Caco-2 (cell line): ENCODE measurements around the gene MFSD6. TPM values are rescaled to one million over a fixed set of nuclear protein-coding genes. Genes with fewer than 3 reads are reported as not detected.

Source experiments
- BruUV-seq: library from RNA; stranded (reverse); fragments of 400-500 nt; replicated peaks from 2 replicates; lab custom pipeline; 2021; lab: Mats Ljungman, UMichigan
- CTCF ChIA-PET: fragments of 300-600 bp; sonication (Branson Sonifier 250); formaldehyde crosslinking; loops from one replicate; lab custom pipeline; 2022; ENCODE audit warnings: antibody characterized with exemption; lab: Charles Lee
- POLR2A ChIA-PET: fragments of 300-600 bp; sonication (Branson Sonifier 250); formaldehyde crosslinking; loops from one replicate; lab custom pipeline; 2022; ENCODE audit warnings: antibody characterized with exemption; lab: Charles Lee
- DNase-seq, 2 experiments: peaks; one replicate each; pipeline versions ENCODE4 v3.0.0 to v3.0.0-alpha.2; 2020 to 2022
- H3K27me3 ChIP-seq: replicated peaks from 2 replicates; pipeline ENCODE4 v1.6.0; 2011; ENCODE audit warnings: low read length; ENCODE audit not compliant: control insufficient read depth, insufficient read depth
- H3K36me3 ChIP-seq: 2 replicates; pipeline ENCODE4 v1.5.1; 2011; ENCODE audit warnings: low read length; ENCODE audit not compliant: control insufficient read depth, insufficient read depth
- H3K4me1 ChIP-seq: fragments of 250-450 bp; sonication (Bioruptor Pico); 2 replicates; pipeline ENCODE4 v1.5.1; 2020; ENCODE audit warnings: mild to moderate bottlenecking
- H3K4me3 ChIP-seq: 2 replicates; pipeline ENCODE4 v1.5.1; 2011; ENCODE audit warnings: low read depth, mild to moderate bottlenecking, control low read depth, low read length
- H3K9me3 ChIP-seq: fragments of 250-450 bp; sonication (Bioruptor Pico); 2 replicates; pipeline ENCODE4 v1.5.1; 2020; ENCODE audit warnings: mild to moderate bottlenecking, moderate library complexity
- H3K27ac Mint-ChIP-seq: one replicate; pipeline ENCODE4 v1.8.0; 2022; ENCODE audit warnings: mixed read lengths; ENCODE audit not compliant: unreplicated experiment
- H3K27me3 Mint-ChIP-seq: one replicate; pipeline ENCODE4 v1.8.0; 2022; ENCODE audit warnings: mixed read lengths; ENCODE audit not compliant: insufficient read depth, unreplicated experiment
- H3K36me3 Mint-ChIP-seq: one replicate; pipeline ENCODE4 v1.8.0; 2022; ENCODE audit warnings: mild to moderate bottlenecking, mixed read lengths; ENCODE audit not compliant: insufficient read depth, unreplicated experiment
- H3K4me1 Mint-ChIP-seq: one replicate; pipeline ENCODE4 v1.8.0; 2022; ENCODE audit warnings: low read depth, mixed read lengths; ENCODE audit not compliant: unreplicated experiment
- H3K4me3 Mint-ChIP-seq: one replicate; pipeline ENCODE4 v1.8.0; 2022; ENCODE audit warnings: mild to moderate bottlenecking, moderate library complexity, mixed read lengths; ENCODE audit not compliant: unreplicated experiment
- H3K9me3 Mint-ChIP-seq: one replicate; pipeline ENCODE4 v1.8.0; 2022; ENCODE audit warnings: mixed read lengths; ENCODE audit not compliant: unreplicated experiment
- intact Hi-C: fragments of 100-400 bp; cut with micrococcal nuclease; formaldehyde crosslinking; loops from one replicate; pipeline ENCODE4 v1.10.0; 2022; ENCODE audit not compliant: unreplicated experiment
- total RNA-seq: library from RNA; stranded (reverse); gene quantifications from 2 replicates; pipeline ENCODE4 v1.2.3, GENCODE V29; 2022
- TF ChIP-seq, protein P1 (sequence below), 2 experiments: fragments of 200-600 bp in 1 of 2; IDR thresholded peaks; 1 replicate in 1 of 2; 2 replicates in 1 of 2; pipeline versions ENCODE4 v1.5.1 to v1.8.0; 2011 to 2022; ENCODE audit warnings: antibody characterized with exemption in 1 of 2, control low read depth in 1 of 2, inconsistent platforms in 1 of 2, low read depth in 1 of 2, low read length in 1 of 2, mild to moderate bottlenecking in 1 of 2, moderate library complexity in 1 of 2; ENCODE audit not compliant: insufficient read depth in 1 of 2, severe bottlenecking in 1 of 2, unreplicated experiment in 1 of 2

MFSD6 gene
- total RNA-seq, 1 experiment from 2014 or later = 11.1 TPM

DNA sequence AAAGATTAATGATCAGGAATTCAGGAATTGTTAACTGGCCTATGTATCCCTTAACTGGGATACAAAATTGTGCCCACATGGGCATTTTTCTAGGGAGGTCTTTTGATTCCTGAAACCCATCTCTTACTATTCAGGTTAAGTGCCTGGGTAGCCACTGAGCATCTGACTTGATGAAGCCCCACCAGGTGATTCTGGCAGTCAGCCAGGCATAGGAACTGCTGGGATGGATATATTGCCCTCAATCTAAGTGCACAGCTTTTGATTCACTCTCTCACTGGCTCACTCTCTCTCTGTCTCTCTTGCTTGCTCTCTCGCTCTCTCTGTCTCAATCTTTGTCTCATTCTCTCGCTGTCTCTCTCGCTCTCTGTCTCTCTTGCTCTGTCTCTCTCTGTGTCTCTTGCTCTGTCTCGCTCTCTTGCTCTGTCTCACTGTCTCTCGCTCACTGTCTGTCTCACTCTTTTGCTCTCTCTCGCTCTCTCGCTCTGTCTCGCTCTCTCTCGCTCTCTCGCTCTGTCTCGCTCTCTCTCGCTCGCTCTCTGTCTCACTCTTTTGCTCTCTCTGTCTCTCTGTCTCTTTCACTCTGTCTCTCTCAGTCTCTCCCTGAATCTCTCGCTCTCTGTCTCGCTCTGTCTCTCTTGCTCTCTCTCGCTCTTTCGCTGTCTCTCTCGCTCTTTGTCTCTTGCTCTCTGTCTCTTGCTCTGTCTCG is 42.5 kb upstream of the MFSD6 start:
- CTCF ChIA-PET = no interaction called here
- H3K4me3 Mint-ChIP-seq = no peak overlapping the region

DNA sequence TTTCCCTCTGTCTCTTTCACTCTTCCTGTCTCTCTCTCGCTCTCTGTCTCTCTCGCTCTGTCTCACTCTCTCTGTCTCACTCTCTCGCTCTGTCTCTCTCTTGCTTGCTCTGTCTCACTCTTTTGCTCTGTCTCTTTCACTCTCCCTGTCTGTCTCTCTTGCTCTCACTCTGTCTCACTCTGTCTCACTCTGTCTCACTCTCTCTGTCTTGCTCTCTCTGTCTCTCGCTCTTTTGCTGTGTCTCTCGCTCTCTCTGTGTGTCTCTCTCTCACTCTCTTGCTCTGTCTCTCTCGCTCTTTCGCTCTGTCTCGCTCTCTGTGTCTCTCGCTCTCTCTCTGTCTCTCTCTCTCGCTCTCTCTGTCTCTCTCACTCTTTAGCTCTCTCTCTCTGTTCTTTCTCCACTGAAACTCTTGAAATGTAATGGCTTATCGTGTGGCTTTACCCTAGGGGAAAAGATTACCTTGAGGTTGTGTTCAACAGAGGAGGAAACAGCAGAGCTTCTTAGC is 41.9 kb upstream of the MFSD6 start:
- Mint-ChIP-seq H3K27me3 (no peaks in the 10 kb centered on the region), H3K4me1 (no peaks in the 10 kb centered on the region), H3K9me3 (no peaks in the 10 kb centered on the region), H3K27ac (no peak overlapping the region), H3K4me3 (no peak overlapping the region), H3K36me3 (no peaks in the 10 kb centered on the region)
- ChIA-PET CTCF (no interaction called here), POLR2A (no interaction called here)
- TF ChIP-seq, protein P1, sequence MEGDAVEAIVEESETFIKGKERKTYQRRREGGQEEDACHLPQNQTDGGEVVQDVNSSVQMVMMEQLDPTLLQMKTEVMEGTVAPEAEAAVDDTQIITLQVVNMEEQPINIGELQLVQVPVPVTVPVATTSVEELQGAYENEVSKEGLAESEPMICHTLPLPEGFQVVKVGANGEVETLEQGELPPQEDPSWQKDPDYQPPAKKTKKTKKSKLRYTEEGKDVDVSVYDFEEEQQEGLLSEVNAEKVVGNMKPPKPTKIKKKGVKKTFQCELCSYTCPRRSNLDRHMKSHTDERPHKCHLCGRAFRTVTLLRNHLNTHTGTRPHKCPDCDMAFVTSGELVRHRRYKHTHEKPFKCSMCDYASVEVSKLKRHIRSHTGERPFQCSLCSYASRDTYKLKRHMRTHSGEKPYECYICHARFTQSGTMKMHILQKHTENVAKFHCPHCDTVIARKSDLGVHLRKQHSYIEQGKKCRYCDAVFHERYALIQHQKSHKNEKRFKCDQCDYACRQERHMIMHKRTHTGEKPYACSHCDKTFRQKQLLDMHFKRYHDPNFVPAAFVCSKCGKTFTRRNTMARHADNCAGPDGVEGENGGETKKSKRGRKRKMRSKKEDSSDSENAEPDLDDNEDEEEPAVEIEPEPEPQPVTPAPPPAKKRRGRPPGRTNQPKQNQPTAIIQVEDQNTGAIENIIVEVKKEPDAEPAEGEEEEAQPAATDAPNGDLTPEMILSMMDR (IDR thresholded peaks at IDR 0.05; ENCODE audit: insufficient read depth in 1 of 2, low read depth in 1 of 2, low read length in 1 of 2, severe bottlenecking in 1 of 2, unreplicated experiment in 1 of 2) = no peak
- intact Hi-C loops = no loop called here
- Histone ChIP-seq H3K4me3 (no peak overlapping the region), H3K27me3 (no peaks in the 10 kb centered on the region), H3K36me3 (no peaks in the 10 kb centered on the region), H3K4me1 (no peaks in the 10 kb centered on the region), H3K9me3 (no peaks in the 10 kb centered on the region)
- no peak for DNase-seq
- BruUV-seq = no TSS peak

More for the DNA sequence above, 42.5 kb upstream of the MFSD6 start:
- H3K4me1 Mint-ChIP-seq = no peaks in the 10 kb centered on the region
- no peaks in the 10 kb centered on the region for H3K36me3 Mint-ChIP-seq
- BruUV-seq = no TSS peak
- H3K9me3 ChIP-seq = no peaks in the 10 kb centered on the region
- no peaks in the 10 kb centered on the region for H3K4me1 ChIP-seq
- no peak overlapping the region for H3K27ac Mint-ChIP-seq
- H3K9me3 Mint-ChIP-seq = no peaks in the 10 kb centered on the region
- DNase-seq = no peak
- intact Hi-C loops = no loop called here
- H3K36me3 ChIP-seq = no peaks in the 10 kb centered on the region
- H3K27me3 Mint-ChIP-seq = no peaks in the 10 kb centered on the region
- H3K27me3 ChIP-seq = no peaks in the 10 kb centered on the region
- POLR2A ChIA-PET = no interaction called here
- TF ChIP-seq, protein P1 (IDR thresholded peaks at IDR 0.05; ENCODE audit: insufficient read depth in 1 of 2, low read depth in 1 of 2, low read length in 1 of 2, severe bottlenecking in 1 of 2, unreplicated experiment in 1 of 2) = no peak
- no peak overlapping the region for H3K4me3 ChIP-seq

DNA sequence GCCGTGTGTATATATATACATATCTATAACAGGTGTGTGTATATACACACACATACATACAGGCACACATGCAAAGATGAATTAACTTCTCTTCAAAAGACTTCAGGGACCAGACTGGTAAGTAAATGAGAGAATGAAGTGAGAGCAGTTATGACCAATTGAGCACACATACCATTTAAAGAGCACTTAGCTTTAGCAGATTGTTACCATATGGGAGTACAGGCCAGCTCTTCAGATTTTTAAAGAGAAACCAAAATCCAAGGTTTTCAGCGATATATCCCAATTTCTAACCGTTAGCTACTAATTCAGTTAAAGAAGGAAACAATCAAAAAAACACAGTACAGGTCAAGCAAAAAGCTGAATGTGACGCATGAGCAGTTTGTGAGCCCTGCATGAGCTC is 41.1 kb upstream of the MFSD6 start:
- DNase-seq = no peak
- intact Hi-C loops = no loop called here
- Mint-ChIP-seq H3K4me1 (no peaks in the 10 kb centered on the region), H3K4me3 (no peak overlapping the region), H3K27me3 (no peaks in the 10 kb centered on the region), H3K9me3 (no peaks in the 10 kb centered on the region), H3K36me3 (no peaks in the 10 kb centered on the region), H3K27ac (no peak overlapping the region)
- no peaks in the 10 kb centered on the region for H3K27me3 ChIP-seq
- no TSS peak for BruUV-seq
- no peak overlapping the region for H3K4me3 ChIP-seq
- no peaks in the 10 kb centered on the region for H3K4me1 ChIP-seq
- POLR2A ChIA-PET = no interaction called here
- CTCF ChIA-PET = no interaction called here
- no peaks in the 10 kb centered on the region for H3K36me3 ChIP-seq
- H3K9me3 ChIP-seq = no peaks in the 10 kb centered on the region
- TF ChIP-seq, protein P1 (IDR thresholded peaks at IDR 0.05; ENCODE audit: insufficient read depth in 1 of 2, low read depth in 1 of 2, low read length in 1 of 2, severe bottlenecking in 1 of 2, unreplicated experiment in 1 of 2) = no peak
